ENCODE results near the gene GABRD. TPM values are rescaled to one million over a fixed set of nuclear protein-coding genes. Genes with fewer than 3 reads are reported as not detected.

GABRD gene
- total and polyA plus RNA-seq, 2 donors (not counting 3 experiments of a cell fraction or from before 2014, with no cell fraction given) = not detected

DNA sequence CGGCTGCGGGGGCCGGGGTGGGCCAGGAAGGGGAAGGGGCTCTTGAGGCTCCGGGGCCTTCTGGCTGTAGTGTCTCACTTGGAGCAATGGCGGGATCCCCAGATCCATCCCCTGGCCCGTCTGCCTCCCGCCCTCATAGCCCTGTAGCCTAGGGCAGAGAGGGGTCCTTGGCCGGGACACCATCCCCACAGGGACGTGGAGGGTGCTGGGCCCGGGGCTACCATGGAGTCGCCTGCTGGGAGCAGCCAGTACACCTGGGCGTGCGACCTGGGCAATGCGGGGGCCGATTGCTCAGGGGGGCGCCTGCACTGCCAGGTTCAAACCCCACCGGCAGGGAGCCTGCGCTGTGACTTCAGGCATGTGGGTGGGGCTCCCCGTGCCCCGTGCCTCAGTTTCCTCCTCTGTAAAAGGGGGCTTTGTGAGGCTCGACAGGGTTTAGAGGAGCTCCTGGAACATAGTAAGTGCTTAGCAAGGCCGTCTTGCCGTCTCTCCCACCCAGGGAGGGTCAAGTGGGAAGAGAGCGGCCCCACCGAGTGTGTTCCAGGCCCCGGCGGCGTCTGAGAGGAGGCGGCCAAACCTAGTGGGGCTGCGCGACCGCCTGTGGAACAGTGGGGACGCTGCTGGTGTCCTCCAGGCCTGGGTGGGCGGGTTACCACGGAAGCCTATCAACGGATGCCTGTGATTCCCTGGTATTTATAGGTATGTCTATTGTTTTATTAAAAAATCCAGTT, 51.8 kb downstream of the GABRD start:
- Histone ChIP-seq H3K9me3 (replicated peaks; ENCODE audit: control insufficient read depth, insufficient read depth, low read length) (no peaks in the 10 kb centered on the region), H4K20me1 (replicated peaks; ENCODE audit: control insufficient read depth, extremely low read depth, insufficient read depth, low read length) (no peaks in the 10 kb centered on the region), H3K4me2 (ENCODE audit: insufficient read depth, low read length) (no peak overlapping the region), H3K4me1 (ENCODE audit: control insufficient read depth, extremely low read depth, insufficient read depth, low read length) (no peaks in the 10 kb centered on the region), H3K27ac (ENCODE audit: insufficient read depth, low read depth, low read length) (no peak overlapping the region), H3K79me2 (ENCODE audit: control insufficient read depth, insufficient read depth, low read length) (no peaks in the 10 kb centered on the region), H3K9ac (replicated peaks; ENCODE audit: extremely low read depth, insufficient read depth, low read length) (no peak overlapping the region), H3K9me1 (replicated peaks; ENCODE audit: control insufficient read depth, extremely low read depth, insufficient read depth, low read length) (no peaks in the 10 kb centered on the region), H3K4me3 (replicated peaks in 1 of 3; ENCODE audit: insufficient read depth in 1 of 3, low read depth in 1 of 3, low read length in 3 of 3) (no peak overlapping the region), H3K36me3 (ENCODE audit: control insufficient read depth in 2 of 2, extremely low read depth in 1 of 2, insufficient read depth in 2 of 2, low read length in 2 of 2) (no peaks in the 10 kb centered on the region), H3K27me3 (ENCODE audit: control insufficient read depth in 2 of 2, insufficient read depth in 2 of 2, low read length in 2 of 2) (no peaks in the 10 kb centered on the region), H2AFZ (ENCODE audit: low read depth, low read length) (no peak overlapping the region)
- FAIRE-seq = no peak
- BruUV-seq (replicated peaks) = no TSS peak
- no peak for DNase-seq (ENCODE audit: low read depth, low spot score)
- dilution Hi-C loops (cut with MboI; ENCODE audit: extremely low pct_ligation_motif_present, low sequenced_read_pairs) = no loop called here
- TF ChIP-seq, protein P1, sequence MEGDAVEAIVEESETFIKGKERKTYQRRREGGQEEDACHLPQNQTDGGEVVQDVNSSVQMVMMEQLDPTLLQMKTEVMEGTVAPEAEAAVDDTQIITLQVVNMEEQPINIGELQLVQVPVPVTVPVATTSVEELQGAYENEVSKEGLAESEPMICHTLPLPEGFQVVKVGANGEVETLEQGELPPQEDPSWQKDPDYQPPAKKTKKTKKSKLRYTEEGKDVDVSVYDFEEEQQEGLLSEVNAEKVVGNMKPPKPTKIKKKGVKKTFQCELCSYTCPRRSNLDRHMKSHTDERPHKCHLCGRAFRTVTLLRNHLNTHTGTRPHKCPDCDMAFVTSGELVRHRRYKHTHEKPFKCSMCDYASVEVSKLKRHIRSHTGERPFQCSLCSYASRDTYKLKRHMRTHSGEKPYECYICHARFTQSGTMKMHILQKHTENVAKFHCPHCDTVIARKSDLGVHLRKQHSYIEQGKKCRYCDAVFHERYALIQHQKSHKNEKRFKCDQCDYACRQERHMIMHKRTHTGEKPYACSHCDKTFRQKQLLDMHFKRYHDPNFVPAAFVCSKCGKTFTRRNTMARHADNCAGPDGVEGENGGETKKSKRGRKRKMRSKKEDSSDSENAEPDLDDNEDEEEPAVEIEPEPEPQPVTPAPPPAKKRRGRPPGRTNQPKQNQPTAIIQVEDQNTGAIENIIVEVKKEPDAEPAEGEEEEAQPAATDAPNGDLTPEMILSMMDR (IDR thresholded peaks at IDR 0.05; ENCODE audit: extremely low read depth in 1 of 2, insufficient read depth in 1 of 2, low read depth in 1 of 2, low read length in 2 of 2) = no peak
- TF ChIP-seq MYC (IDR thresholded peaks at IDR 0.05; ENCODE audit: low read depth, low read length) = no peak
- TF ChIP-seq, protein P2, sequence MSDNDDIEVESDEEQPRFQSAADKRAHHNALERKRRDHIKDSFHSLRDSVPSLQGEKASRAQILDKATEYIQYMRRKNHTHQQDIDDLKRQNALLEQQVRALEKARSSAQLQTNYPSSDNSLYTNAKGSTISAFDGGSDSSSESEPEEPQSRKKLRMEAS (IDR thresholded peaks at IDR 0.05; ENCODE audit: insufficient read depth, insufficient read length) = no peak
- TF ChIP-seq EZH2 (IDR thresholded peaks at IDR 0.05; ENCODE audit: borderline replicate concordance, low read depth, low read length, severe bottlenecking) = no peak
- no peak for TF ChIP-seq FOS (IDR thresholded peaks at IDR 0.05; ENCODE audit: borderline replicate concordance, insufficient read depth, low read length)
- TF ChIP-seq POLR2AphosphoS5 (IDR thresholded peaks at IDR 0.05; ENCODE audit: insufficient read depth, low read depth, low read length) = no peak
- TF ChIP-seq POLR2A (IDR thresholded peaks at IDR 0.05; ENCODE audit: low read depth, low read length) = no peak
- TF ChIP-seq JUN (IDR thresholded peaks at IDR 0.05; ENCODE audit: borderline replicate concordance, insufficient read depth, insufficient read length, low read depth) = no peak
- intact Hi-C loops (cut with micrococcal nuclease) = no loop called here
- ChIA-PET POLR2A (interaction anchor here (1.0 kb wide), 1 partner anchor 42 kb away, joined by 5 read pairs; no protein-coding TSS in a partner anchor), CTCF (interaction anchor here (1.4 kb wide), 1 partner anchor 26 kb away, joined by 5 read pairs; no protein-coding TSS in a partner anchor)

Measured in endothelial cell of umbilical vein (primary cell).